ENCODE measurements around the gene COPS8.

COPS8 gene

DNA sequence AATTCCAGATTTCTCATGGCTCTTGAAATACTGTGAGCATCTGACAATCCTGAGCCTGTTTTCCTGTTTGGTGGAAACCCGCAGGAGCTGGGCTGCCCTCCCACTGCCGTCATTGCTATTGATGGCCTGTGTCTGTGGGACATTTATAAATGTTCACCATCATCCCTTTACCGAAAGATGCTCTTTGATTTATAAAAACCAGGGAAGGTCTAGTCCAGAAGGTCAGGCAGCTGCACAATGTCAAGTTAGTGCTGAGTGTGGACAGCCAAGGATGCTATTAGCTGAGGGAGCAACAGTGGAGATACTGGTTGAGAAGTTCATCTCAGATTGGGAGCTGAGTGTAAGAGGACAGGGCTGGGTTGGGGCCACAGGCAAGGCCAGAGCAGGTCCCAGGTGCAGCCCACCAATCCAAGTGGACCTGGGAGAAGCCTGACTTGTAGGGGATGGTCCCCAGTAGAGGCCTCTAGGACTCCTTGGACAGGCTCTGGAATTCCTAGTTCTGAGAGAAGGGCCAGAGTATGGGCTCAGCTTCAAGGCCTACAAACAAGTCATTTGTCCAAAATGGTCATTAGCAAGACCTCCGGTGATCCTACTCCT is 55.1 kb downstream of the COPS8 start:
- H3K9me3 ChIP-seq (ENCODE audit: insufficient read depth, low read length): no peaks in the 10 kb centered on the region
- H3K27ac ChIP-seq (ENCODE audit: low read length): no peak overlapping the region
- no peak overlapping the region for H2AFZ ChIP-seq (ENCODE audit: low read depth, low read length)
- no peak overlapping the region for H3K9ac ChIP-seq (ENCODE audit: low read length)
- H3K4me3 ChIP-seq (ENCODE audit: low read length): no peak overlapping the region
- H3K27me3 ChIP-seq (ENCODE audit: low read depth, low read length): no peaks in the 10 kb centered on the region
- TF ChIP-seq, protein P1, sequence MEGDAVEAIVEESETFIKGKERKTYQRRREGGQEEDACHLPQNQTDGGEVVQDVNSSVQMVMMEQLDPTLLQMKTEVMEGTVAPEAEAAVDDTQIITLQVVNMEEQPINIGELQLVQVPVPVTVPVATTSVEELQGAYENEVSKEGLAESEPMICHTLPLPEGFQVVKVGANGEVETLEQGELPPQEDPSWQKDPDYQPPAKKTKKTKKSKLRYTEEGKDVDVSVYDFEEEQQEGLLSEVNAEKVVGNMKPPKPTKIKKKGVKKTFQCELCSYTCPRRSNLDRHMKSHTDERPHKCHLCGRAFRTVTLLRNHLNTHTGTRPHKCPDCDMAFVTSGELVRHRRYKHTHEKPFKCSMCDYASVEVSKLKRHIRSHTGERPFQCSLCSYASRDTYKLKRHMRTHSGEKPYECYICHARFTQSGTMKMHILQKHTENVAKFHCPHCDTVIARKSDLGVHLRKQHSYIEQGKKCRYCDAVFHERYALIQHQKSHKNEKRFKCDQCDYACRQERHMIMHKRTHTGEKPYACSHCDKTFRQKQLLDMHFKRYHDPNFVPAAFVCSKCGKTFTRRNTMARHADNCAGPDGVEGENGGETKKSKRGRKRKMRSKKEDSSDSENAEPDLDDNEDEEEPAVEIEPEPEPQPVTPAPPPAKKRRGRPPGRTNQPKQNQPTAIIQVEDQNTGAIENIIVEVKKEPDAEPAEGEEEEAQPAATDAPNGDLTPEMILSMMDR (IDR thresholded peaks at IDR 0.05; ENCODE audit: low read depth, low read length): no peak
- TF ChIP-seq EZH2phosphoT487 (IDR thresholded peaks at IDR 0.05; ENCODE audit: low read depth): no peak
- H3K4me2 ChIP-seq (ENCODE audit: low read length): no peak overlapping the region
- H4K20me1 ChIP-seq (ENCODE audit: insufficient read depth, low read length): no peaks in the 10 kb centered on the region
- H3K36me3 ChIP-seq (replicated peaks; ENCODE audit: low read depth, low read length): no peaks in the 10 kb centered on the region
- no peaks in the 10 kb centered on the region for H3K79me2 ChIP-seq (ENCODE audit: low read length)
- H3K4me1 ChIP-seq (ENCODE audit: low read length): no peaks in the 10 kb centered on the region

DNA sequence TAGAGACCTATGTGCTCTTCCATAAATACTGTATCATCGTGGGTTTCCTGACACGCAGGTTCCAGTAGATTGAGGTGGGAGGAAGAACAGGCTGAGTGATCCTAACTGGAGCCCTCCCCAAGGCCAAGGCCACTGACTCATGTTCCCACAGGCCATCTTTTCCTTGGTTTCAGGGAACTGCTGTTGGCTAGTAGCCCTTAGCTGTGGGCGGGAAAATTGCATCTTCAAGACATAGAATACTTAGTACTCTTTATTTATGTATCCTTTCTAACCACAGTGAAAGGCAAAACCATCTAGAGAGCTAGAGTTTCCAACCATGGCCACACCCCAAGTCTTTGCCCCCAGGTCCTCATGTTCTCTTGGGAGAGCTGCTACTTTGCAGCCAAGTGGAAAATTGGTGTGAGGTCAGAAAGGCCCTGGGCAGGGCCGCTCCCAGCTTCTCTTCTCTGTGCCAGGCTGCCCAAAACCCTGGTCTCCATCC is 55.9 kb downstream of the COPS8 start:
- no peak overlapping the region for H3K9ac ChIP-seq (ENCODE audit: low read length)
- no peaks in the 10 kb centered on the region for H3K4me1 ChIP-seq (ENCODE audit: low read length)
- no peaks in the 10 kb centered on the region for H4K20me1 ChIP-seq (ENCODE audit: insufficient read depth, low read length)
- no peaks in the 10 kb centered on the region for H3K27me3 ChIP-seq (ENCODE audit: low read depth, low read length)
- TF ChIP-seq EZH2phosphoT487 (IDR thresholded peaks at IDR 0.05; ENCODE audit: low read depth): no peak
- TF ChIP-seq, protein P1 (IDR thresholded peaks at IDR 0.05; ENCODE audit: low read depth, low read length): no peak
- H3K79me2 ChIP-seq (ENCODE audit: low read length): no peaks in the 10 kb centered on the region
- no peak overlapping the region for H3K27ac ChIP-seq (ENCODE audit: low read length)
- no peak overlapping the region for H3K4me3 ChIP-seq (ENCODE audit: low read length)
- H2AFZ ChIP-seq (ENCODE audit: low read depth, low read length): no peak overlapping the region
- no peaks in the 10 kb centered on the region for H3K9me3 ChIP-seq (ENCODE audit: insufficient read depth, low read length)
- no peak overlapping the region for H3K4me2 ChIP-seq (ENCODE audit: low read length)
- no peaks in the 10 kb centered on the region for H3K36me3 ChIP-seq (replicated peaks; ENCODE audit: low read depth, low read length)

DNA sequence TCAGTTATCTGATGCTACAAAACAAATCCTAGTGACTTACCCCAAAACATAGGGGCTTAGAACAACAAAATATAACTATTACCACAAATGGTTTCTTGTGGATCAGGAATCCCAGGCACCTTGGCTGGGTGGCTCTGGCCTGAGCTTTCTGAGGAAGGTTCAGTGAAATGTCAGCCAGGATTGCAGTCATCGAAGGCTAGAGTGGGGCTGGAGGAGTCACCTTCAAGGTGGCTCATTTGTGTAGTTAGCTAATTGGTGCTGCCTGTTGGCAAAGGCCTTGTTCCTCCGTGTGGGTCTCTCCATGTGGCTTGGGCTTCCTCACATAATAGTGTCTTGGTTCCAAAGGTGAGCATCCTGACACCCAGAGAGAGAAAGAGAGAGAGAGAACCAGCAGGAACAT is 57.4 kb downstream of the COPS8 start:
- H4K20me1 ChIP-seq (ENCODE audit: insufficient read depth, low read length): no peaks in the 10 kb centered on the region
- no peaks in the 10 kb centered on the region for H3K4me1 ChIP-seq (ENCODE audit: low read length)
- H3K9ac ChIP-seq (ENCODE audit: low read length): no peak overlapping the region
- H3K4me3 ChIP-seq (ENCODE audit: low read length): no peak overlapping the region
- H2AFZ ChIP-seq (ENCODE audit: low read depth, low read length): no peak overlapping the region
- no peaks in the 10 kb centered on the region for H3K36me3 ChIP-seq (replicated peaks; ENCODE audit: low read depth, low read length)
- no peak overlapping the region for H3K4me2 ChIP-seq (ENCODE audit: low read length)
- H3K27ac ChIP-seq (ENCODE audit: low read length): no peak overlapping the region
- no peaks in the 10 kb centered on the region for H3K79me2 ChIP-seq (ENCODE audit: low read length)
- H3K27me3 ChIP-seq (ENCODE audit: low read depth, low read length): no peaks in the 10 kb centered on the region
- no peak for TF ChIP-seq EZH2phosphoT487 (IDR thresholded peaks at IDR 0.05; ENCODE audit: low read depth)
- TF ChIP-seq, protein P1 (IDR thresholded peaks at IDR 0.05; ENCODE audit: low read depth, low read length): no peak
- peaks cover 4% of the 10 kb centered on the region; the same call in 1 of the 2 replicates for H3K9me3 ChIP-seq (ENCODE audit: insufficient read depth, low read length)

DNA sequence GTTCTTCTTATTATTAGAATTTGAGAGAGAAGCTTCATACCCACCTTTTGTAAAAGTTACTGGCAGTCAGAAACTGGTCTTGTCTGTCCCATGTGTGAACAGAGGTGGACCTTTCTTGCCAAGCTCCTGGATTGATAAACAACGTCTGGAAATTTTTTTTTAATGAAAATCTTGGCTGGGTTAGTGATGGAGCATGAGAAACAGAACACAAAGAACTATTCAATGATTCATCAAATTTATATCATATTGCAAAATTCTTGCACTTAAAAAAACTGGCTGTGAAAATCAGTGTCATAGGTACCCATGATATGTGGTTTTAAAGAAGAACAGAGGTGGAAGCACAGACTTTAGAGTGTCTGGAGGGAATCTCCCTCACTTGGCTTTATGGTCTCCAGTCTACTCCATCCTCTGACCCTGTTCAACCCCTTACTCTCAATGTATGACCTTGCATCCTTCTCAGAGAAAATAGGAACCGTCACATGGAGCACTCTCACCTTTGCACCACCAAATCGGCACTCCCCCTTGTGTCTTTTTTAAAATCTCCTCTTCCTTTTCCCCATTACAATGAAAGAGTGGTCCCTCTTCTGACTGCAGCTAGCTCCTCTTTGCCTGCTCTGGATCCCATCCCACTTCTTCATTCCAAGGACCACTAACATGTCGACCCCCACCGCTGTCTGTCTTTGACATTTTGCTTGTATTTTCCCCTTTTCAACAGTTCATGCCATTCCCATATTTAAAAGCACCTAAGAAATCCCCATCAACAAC is 58.2 kb downstream of the COPS8 start:
- Histone ChIP-seq H3K27ac (ENCODE audit: low read length) (no peak overlapping the region), H3K36me3 (replicated peaks; ENCODE audit: low read depth, low read length) (no peaks in the 10 kb centered on the region), H3K9ac (ENCODE audit: low read length) (no peak overlapping the region), H3K4me3 (ENCODE audit: low read length) (no peak overlapping the region), H3K79me2 (ENCODE audit: low read length) (no peaks in the 10 kb centered on the region), H3K4me1 (ENCODE audit: low read length) (no peaks in the 10 kb centered on the region), H4K20me1 (ENCODE audit: insufficient read depth, low read length) (no peaks in the 10 kb centered on the region), H3K27me3 (ENCODE audit: low read depth, low read length) (no peaks in the 10 kb centered on the region), H3K9me3 (ENCODE audit: insufficient read depth, low read length) (peaks cover 4% of the 10 kb centered on the region; the same call in 1 of the 2 replicates), H2AFZ (ENCODE audit: low read depth, low read length) (no peak overlapping the region), H3K4me2 (ENCODE audit: low read length) (no peak overlapping the region)
- no peak for TF ChIP-seq EZH2phosphoT487 (IDR thresholded peaks at IDR 0.05; ENCODE audit: low read depth)
- TF ChIP-seq, protein P1 (IDR thresholded peaks at IDR 0.05; ENCODE audit: low read depth, low read length): no peak
